Measurements from ENCODE around the gene SPIC. TPM values are rescaled to one million over a fixed set of nuclear protein-coding genes. Genes with fewer than 3 reads are reported as not detected.
"Not testable (repeated sequence)": the region's sequence is repeated elsewhere in the genome, so short reads cannot be mapped to it uniquely, and the experiment has no call there.

Gene SPIC
- not detected for polyA plus RNA-seq (2013, experiment 1 of 4)
- polyA plus RNA-seq (2013, experiment 2 of 4) = not detected
- polyA plus RNA-seq (2013, experiment 3 of 4) = not detected
- not detected for polyA plus RNA-seq (2013, experiment 4 of 4)

GRCh38 chr12:101474711-101475386 lies at the start of gene SPIC:
Gene SPIC, plus strand, starts transcription at chr12:101475336. Its CDS starts 1,569 bp downstream, at chr12:101476905.
- Histone ChIP-seq H3K4me1 (ENCODE audit: control insufficient read depth, insufficient read depth, low read length) (no peaks in the 10 kb centered on the region), H3K27me3 (ENCODE audit: control insufficient read depth, insufficient read depth, low read length, poor library complexity, severe bottlenecking) (no peaks in the 10 kb centered on the region), H3K36me3 (ENCODE audit: control insufficient read depth, insufficient read depth, low read length) (no peaks in the 10 kb centered on the region), H3K27ac (ENCODE audit: insufficient read depth, low read depth, low read length, poor library complexity, severe bottlenecking) (no peak within 1 kb of the TSS), H3K4me3 (ENCODE audit: insufficient read depth, low read depth, low read length) (no peak within 1 kb of the TSS), H3K9me3 (ENCODE audit: control insufficient read depth, low read length) (no peaks in the 10 kb centered on the region)
- WGBS, 2 experiments = 80 to 85% methylated on average over 5 of the region's 5 CpGs

- no peak overlapping the region for H3K4me3 ChIP-seq (ENCODE audit: insufficient read depth, low read depth, low read length)
- no peak overlapping the region for H3K27ac ChIP-seq (ENCODE audit: insufficient read depth, low read depth, low read length, poor library complexity, severe bottlenecking)
- H3K9me3 ChIP-seq (ENCODE audit: control insufficient read depth, low read length) = no peaks in the 10 kb centered on the region
- H3K27me3 ChIP-seq (ENCODE audit: control insufficient read depth, insufficient read depth, low read length, poor library complexity, severe bottlenecking) = no peaks in the 10 kb centered on the region
- WGBS, 2 experiments = 73% methylated on average over 2 of the region's 2 CpGs; no CpG with 5 or more reads in 1 of the 2 experiments
- no peaks in the 10 kb centered on the region for H3K36me3 ChIP-seq (ENCODE audit: control insufficient read depth, insufficient read depth, low read length)
- no peaks in the 10 kb centered on the region for H3K4me1 ChIP-seq (ENCODE audit: control insufficient read depth, insufficient read depth, low read length)
Observed at GRCh38 chr12:101430456-101430855, 44.7 kb upstream of the SPIC start.

- no peaks in the 10 kb centered on the region for H3K36me3 ChIP-seq (ENCODE audit: control insufficient read depth, insufficient read depth, low read length)
- H3K4me1 ChIP-seq (ENCODE audit: control insufficient read depth, insufficient read depth, low read length) = no peaks in the 10 kb centered on the region
- no peak overlapping the region for H3K27ac ChIP-seq (ENCODE audit: insufficient read depth, low read depth, low read length, poor library complexity, severe bottlenecking)
- no peaks in the 10 kb centered on the region for H3K27me3 ChIP-seq (ENCODE audit: control insufficient read depth, insufficient read depth, low read length, poor library complexity, severe bottlenecking)
- no peaks in the 10 kb centered on the region for H3K9me3 ChIP-seq (ENCODE audit: control insufficient read depth, low read length)
- H3K4me3 ChIP-seq (ENCODE audit: insufficient read depth, low read depth, low read length) = no peak overlapping the region
Observed at GRCh38 chr12:101436136-101436535, 39.0 kb upstream of the SPIC start.

- no peaks in the 10 kb centered on the region for H3K36me3 ChIP-seq (ENCODE audit: control insufficient read depth, insufficient read depth, low read length)
- no peak overlapping the region for H3K27ac ChIP-seq (ENCODE audit: insufficient read depth, low read depth, low read length, poor library complexity, severe bottlenecking)
- no peaks in the 10 kb centered on the region for H3K4me1 ChIP-seq (ENCODE audit: control insufficient read depth, insufficient read depth, low read length)
- no peak overlapping the region for H3K4me3 ChIP-seq (ENCODE audit: insufficient read depth, low read depth, low read length)
- WGBS, 2 experiments = 84 to 92% methylated on average over 4 to 5 of the region's 5 CpGs
- H3K9me3 ChIP-seq (ENCODE audit: control insufficient read depth, low read length) = no peaks in the 10 kb centered on the region
- H3K27me3 ChIP-seq (ENCODE audit: control insufficient read depth, insufficient read depth, low read length, poor library complexity, severe bottlenecking) = no peaks in the 10 kb centered on the region
Observed at GRCh38 chr12:101439236-101439635, 35.9 kb upstream of the SPIC start.

GRCh38 chr12:101441461-101442224 lies 33.5 kb upstream of the SPIC start:
- Histone ChIP-seq H3K9me3 (ENCODE audit: control insufficient read depth, low read length) (no peaks in the 10 kb centered on the region), H3K4me1 (ENCODE audit: control insufficient read depth, insufficient read depth, low read length) (no peaks in the 10 kb centered on the region), H3K4me3 (ENCODE audit: insufficient read depth, low read depth, low read length) (no peak overlapping the region), H3K36me3 (ENCODE audit: control insufficient read depth, insufficient read depth, low read length) (no peaks in the 10 kb centered on the region), H3K27ac (ENCODE audit: insufficient read depth, low read depth, low read length, poor library complexity, severe bottlenecking) (no peak overlapping the region), H3K27me3 (ENCODE audit: control insufficient read depth, insufficient read depth, low read length, poor library complexity, severe bottlenecking) (no peaks in the 10 kb centered on the region)

- 91 to 99% methylated on average over 3 to 4 of the region's 4 CpGs for WGBS, 2 experiments
- Histone ChIP-seq H3K9me3 (ENCODE audit: control insufficient read depth, low read length) (peaks cover 3% of the 10 kb centered on the region), H3K4me3 (ENCODE audit: insufficient read depth, low read depth, low read length) (no peak overlapping the region)
Observed at GRCh38 chr12:101455685-101456084, 19.5 kb upstream of the SPIC start.

GRCh38 chr12:101459642-101460346 lies 15.3 kb upstream of the SPIC start:
- no peak overlapping the region for H3K27ac ChIP-seq (ENCODE audit: insufficient read depth, low read depth, low read length, poor library complexity, severe bottlenecking)
- WGBS, 2 experiments = 75 to 78% methylated on average over 4 of the region's 4 CpGs
- peaks cover 3% of the 10 kb centered on the region for H3K9me3 ChIP-seq (ENCODE audit: control insufficient read depth, low read length)
- no peaks in the 10 kb centered on the region for H3K4me1 ChIP-seq (ENCODE audit: control insufficient read depth, insufficient read depth, low read length)
- H3K27me3 ChIP-seq (ENCODE audit: control insufficient read depth, insufficient read depth, low read length, poor library complexity, severe bottlenecking) = no peaks in the 10 kb centered on the region
- no peak overlapping the region for H3K4me3 ChIP-seq (ENCODE audit: insufficient read depth, low read depth, low read length)
- H3K36me3 ChIP-seq (ENCODE audit: control insufficient read depth, insufficient read depth, low read length) = no peaks in the 10 kb centered on the region

More at GRCh38 chr12:101455685-101456084, 19.5 kb upstream of the SPIC start:
- Histone ChIP-seq H3K27ac (ENCODE audit: insufficient read depth, low read depth, low read length, poor library complexity, severe bottlenecking) (no peak overlapping the region), H3K36me3 (ENCODE audit: control insufficient read depth, insufficient read depth, low read length) (no peaks in the 10 kb centered on the region), H3K27me3 (ENCODE audit: control insufficient read depth, insufficient read depth, low read length, poor library complexity, severe bottlenecking) (no peaks in the 10 kb centered on the region), H3K4me1 (ENCODE audit: control insufficient read depth, insufficient read depth, low read length) (no peaks in the 10 kb centered on the region)

GRCh38 chr12:101468948-101469347 lies 6.2 kb upstream of the SPIC start:
- H3K36me3 ChIP-seq (ENCODE audit: control insufficient read depth, insufficient read depth, low read length) = no peaks in the 10 kb centered on the region
- H3K9me3 ChIP-seq (ENCODE audit: control insufficient read depth, low read length) = no peaks in the 10 kb centered on the region
- no peaks in the 10 kb centered on the region for H3K4me1 ChIP-seq (ENCODE audit: control insufficient read depth, insufficient read depth, low read length)
- H3K27me3 ChIP-seq (ENCODE audit: control insufficient read depth, insufficient read depth, low read length, poor library complexity, severe bottlenecking) = no peaks in the 10 kb centered on the region
- no peak overlapping the region for H3K27ac ChIP-seq (ENCODE audit: insufficient read depth, low read depth, low read length, poor library complexity, severe bottlenecking)
- no peak overlapping the region for H3K4me3 ChIP-seq (ENCODE audit: insufficient read depth, low read depth, low read length)
- no CpG with 5 or more reads among the region's 2 CpGs for WGBS, 2 experiments

GRCh38 chr12:101470939-101471338 lies 4.2 kb upstream of the SPIC start:
- H3K4me3 ChIP-seq (ENCODE audit: insufficient read depth, low read depth, low read length) = no peak overlapping the region
- no peaks in the 10 kb centered on the region for H3K36me3 ChIP-seq (ENCODE audit: control insufficient read depth, insufficient read depth, low read length)
- no peaks in the 10 kb centered on the region for H3K4me1 ChIP-seq (ENCODE audit: control insufficient read depth, insufficient read depth, low read length)
- WGBS, 2 experiments = 95 to 96% methylated on average over 2 of the region's 2 CpGs
- H3K27ac ChIP-seq (ENCODE audit: insufficient read depth, low read depth, low read length, poor library complexity, severe bottlenecking) = no peak overlapping the region
- H3K27me3 ChIP-seq (ENCODE audit: control insufficient read depth, insufficient read depth, low read length, poor library complexity, severe bottlenecking) = no peaks in the 10 kb centered on the region
- H3K9me3 ChIP-seq (ENCODE audit: control insufficient read depth, low read length) = no peaks in the 10 kb centered on the region

- not testable (repeated sequence) for H3K9me3 ChIP-seq (ENCODE audit: control insufficient read depth, low read length); H3K27ac ChIP-seq (ENCODE audit: insufficient read depth, low read depth, low read length, poor library complexity, severe bottlenecking); H3K36me3 ChIP-seq (ENCODE audit: control insufficient read depth, insufficient read depth, low read length); H3K4me1 ChIP-seq (ENCODE audit: control insufficient read depth, insufficient read depth, low read length); H3K4me3 ChIP-seq (ENCODE audit: insufficient read depth, low read depth, low read length); H3K27me3 ChIP-seq (ENCODE audit: control insufficient read depth, insufficient read depth, low read length, poor library complexity, severe bottlenecking)
- 97 to 98% methylated on average over 5 of the region's 5 CpGs for WGBS, 2 experiments
Observed at GRCh38 chr12:101471878-101472277, 3.3 kb upstream of the SPIC start.

Measured in ectodermal cell (in vitro differentiated cells).